Stimulated activated naive CD4-positive, alpha-beta T cell (primary cell): Measurements from ENCODE around the gene ADAMTS19.
"Not testable (repeated sequence)": the region's sequence is repeated elsewhere in the genome, so short reads cannot be mapped to it uniquely, and the experiment has no call there.

Experiments
- DNase-seq, 6 experiments: peaks; one replicate each; lab custom pipeline; 2025; lab: John Stamatoyannopoulos, UW

The ADAMTS19 gene

GRCh38 chr5:129584496-129584895 is 124.4 kb downstream of the ADAMTS19 start:
- DNase-seq, result not testable (repeated sequence)

GRCh38 chr5:129591508-129592160 is 131.5 kb downstream of the ADAMTS19 start:
- DNase-seq, result no peak

GRCh38 chr5:129593525-129593924 is 133.4 kb downstream of the ADAMTS19 start:
- no peak for DNase-seq

GRCh38 chr5:129601576-129601975 is 141.5 kb downstream of the ADAMTS19 start:
- no peak for DNase-seq

GRCh38 chr5:129608350-129608749 is 148.3 kb downstream of the ADAMTS19 start:
- DNase-seq, result no peak

GRCh38 chr5:129609710-129610109 is 149.6 kb downstream of the ADAMTS19 start:
- DNase-seq, result no peak

GRCh38 chr5:129616517-129616916 is 156.4 kb downstream of the ADAMTS19 start:
- no peak for DNase-seq

- DNase-seq, result no peak
Observed at GRCh38 chr5:129617206-129617605, 157.1 kb downstream of the ADAMTS19 start.

- DNase-seq, result no peak
Observed at GRCh38 chr5:129619782-129620181, 159.7 kb downstream of the ADAMTS19 start.

- no peak for DNase-seq
Observed at GRCh38 chr5:129622531-129622930, 162.4 kb downstream of the ADAMTS19 start.

GRCh38 chr5:129629575-129629974 is 169.5 kb downstream of the ADAMTS19 start:
- no peak for DNase-seq

- no peak for DNase-seq
Observed at GRCh38 chr5:129630101-129630500, 170.0 kb downstream of the ADAMTS19 start.

- no peak for DNase-seq
Observed at GRCh38 chr5:129631961-129632360, 171.9 kb downstream of the ADAMTS19 start.

GRCh38 chr5:129637501-129637900 is 177.4 kb downstream of the ADAMTS19 start:
- not testable (repeated sequence) for DNase-seq

- no peak for DNase-seq
Observed at GRCh38 chr5:129639331-129639730, 179.2 kb downstream of the ADAMTS19 start.

- DNase-seq, result no peak
Observed at GRCh38 chr5:129652349-129653056, 192.4 kb downstream of the ADAMTS19 start.

- no peak for DNase-seq
Observed at GRCh38 chr5:129653057-129653375, 192.9 kb downstream of the ADAMTS19 start.

GRCh38 chr5:129653442-129653841 is 193.3 kb downstream of the ADAMTS19 start:
- DNase-seq, result no peak

GRCh38 chr5:129656952-129657351 is 196.9 kb downstream of the ADAMTS19 start:
- DNase-seq, result no peak

GRCh38 chr5:129658801-129659200 is 198.7 kb downstream of the ADAMTS19 start:
- no peak for DNase-seq

GRCh38 chr5:129661366-129662035 is 201.4 kb downstream of the ADAMTS19 start:
- DNase-seq, result no peak

- DNase-seq, result peak in 2 of 6 experiments; percentile 0 to 2
Observed at GRCh38 chr5:129664336-129664937, 204.3 kb downstream of the ADAMTS19 start.
